Hematopoietic multipotent progenitor cell treated with erythropoietin and hydrocortisone succinate and interleukin-3 and kit ligand, for 17 days (in vitro differentiated cells): ENCODE results near the gene UIMC1.
A peak's percentile ranks its signal among the peaks of the same experiment; 100 is the strongest.
"Not testable (repeated sequence)": the region's sequence is repeated elsewhere in the genome, so short reads cannot be mapped to it uniquely, and the experiment has no call there.

Experiments
- DNase-seq: peaks from one replicate; pipeline ENCODE4 v3.0.0-alpha.2; 2015; ENCODE audit warnings: low spot score

UIMC1 gene

DNA sequence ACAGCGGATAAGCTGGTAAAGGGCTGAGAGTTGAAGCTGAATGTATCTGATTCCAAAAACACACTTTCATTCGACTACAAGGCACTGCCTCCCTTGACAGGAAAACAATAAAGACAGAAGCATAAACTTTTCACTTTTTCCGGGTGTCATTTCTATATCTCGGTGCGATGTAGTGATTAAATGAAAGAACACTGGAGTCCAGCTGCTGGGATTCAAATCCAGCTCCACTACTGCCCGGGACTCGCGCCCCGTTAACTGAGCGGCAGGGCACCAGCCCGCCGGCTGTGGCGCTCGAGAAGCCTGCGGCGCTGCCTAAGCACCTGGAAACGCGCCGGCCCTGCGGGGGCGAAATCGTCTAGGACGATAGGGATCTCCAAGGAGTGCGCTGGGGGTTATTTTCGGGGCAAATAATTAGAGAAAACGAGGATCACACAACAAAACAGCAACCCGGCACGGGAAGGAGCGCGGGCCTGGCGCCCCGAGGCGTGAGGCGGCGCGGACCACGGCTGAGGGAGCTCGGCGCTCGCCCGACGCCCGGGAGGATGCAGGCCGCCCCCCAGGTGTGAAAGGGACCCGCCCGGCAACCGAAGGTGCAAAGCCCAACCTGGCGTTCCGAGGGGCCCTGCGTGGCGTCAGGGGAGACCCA lies 837 bp downstream of the UIMC1 start:
- peak; percentile 89 for DNase-seq

DNA sequence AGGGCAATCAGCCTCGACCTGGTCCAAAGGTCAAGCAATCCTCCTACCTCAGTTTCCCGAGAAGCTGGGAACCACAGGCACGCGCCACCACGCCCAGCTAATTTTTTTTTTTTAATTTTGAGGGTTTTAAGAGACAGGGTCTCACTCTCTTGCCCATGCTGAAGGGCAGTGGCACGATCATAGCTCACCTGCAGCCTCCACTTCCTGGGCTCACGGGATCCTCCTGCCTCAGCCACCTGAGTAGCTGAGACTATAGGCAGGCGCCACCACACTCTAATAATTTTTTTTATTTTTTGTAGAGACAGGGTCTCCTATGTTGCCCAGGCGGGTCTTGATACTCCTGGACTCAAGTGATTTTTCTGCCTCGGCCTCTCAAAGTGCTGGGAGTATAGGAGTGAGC lies 1.6 kb downstream of the UIMC1 start:
- DNase-seq, result peak; percentile 35

DNA sequence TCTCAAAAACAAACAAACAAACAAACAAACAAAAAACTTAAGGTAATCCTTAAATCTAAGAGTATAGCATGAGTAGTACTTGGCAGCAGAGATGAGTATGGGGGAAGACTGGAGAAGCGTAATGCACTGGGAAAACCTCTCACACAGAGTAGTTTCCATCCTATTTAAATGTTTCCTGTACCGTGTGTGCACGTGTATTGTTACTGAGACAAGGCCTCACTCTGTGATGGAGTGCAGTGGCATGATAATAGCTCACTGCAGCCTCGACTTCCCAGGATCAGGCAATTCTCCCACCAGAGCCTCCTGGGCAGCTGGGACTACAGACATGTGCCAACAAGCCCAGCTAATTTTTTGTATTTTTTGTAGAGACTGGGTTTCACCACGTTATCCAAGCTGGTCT lies 2.9 kb downstream of the UIMC1 start:
- DNase-seq, result no peak

DNA sequence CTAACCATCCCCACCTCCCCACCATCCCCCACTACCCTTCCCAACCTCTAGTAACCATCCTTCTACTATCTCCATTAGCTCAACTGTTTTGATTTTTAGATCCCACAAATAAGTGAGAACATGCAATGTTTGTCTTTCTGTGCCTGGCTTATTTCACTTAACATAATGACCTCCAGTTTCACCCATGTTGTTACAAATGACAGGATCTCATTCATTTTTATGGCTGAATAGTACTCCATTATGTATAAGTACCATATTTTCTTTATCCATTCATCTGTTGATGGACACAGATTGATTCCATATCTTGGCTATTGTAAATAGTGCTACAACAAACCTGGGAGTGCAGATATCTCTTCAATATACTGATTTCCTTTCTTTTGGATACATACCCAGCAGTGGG lies 7.1 kb downstream of the UIMC1 start:
- not testable (repeated sequence) for DNase-seq

DNA sequence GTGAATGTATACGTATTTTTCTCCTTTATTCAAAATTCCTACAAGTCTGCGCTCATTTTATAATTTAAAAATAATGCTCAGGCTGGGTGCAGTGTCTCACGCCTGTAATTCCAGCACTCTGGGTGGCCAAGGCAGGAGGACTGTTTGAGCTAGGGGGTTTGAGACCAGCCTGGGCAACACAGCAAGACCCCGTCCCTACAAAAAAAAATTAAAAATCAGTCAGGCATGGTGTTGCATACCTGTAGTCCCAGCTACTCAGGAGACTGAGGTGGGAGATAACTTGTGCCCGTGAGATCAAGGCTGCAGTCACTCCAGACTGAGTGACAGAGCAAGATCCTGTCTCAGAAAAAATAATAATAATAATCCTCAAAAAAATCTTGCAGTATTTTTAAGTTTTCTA lies 7.8 kb downstream of the UIMC1 start:
- DNase-seq, result no peak

DNA sequence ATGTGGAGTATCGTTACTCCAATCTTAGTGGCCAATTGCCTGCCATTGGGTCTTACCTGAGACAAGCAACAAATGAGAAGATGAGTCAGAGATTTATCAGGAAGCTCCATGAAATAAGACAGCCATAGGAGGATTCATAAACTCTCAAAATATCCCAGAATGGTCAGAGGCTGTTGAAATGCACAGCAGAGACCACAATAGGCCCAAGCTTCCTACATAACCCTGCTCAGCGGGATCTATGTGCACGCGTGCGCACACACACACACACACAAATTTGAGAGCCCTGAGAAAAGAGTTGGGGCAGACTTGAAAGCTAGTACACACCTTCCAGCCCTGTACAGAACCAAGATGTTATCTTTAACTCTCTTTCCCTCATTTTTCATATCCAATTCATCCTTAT lies 9.8 kb downstream of the UIMC1 start:
- no peak for DNase-seq

DNA sequence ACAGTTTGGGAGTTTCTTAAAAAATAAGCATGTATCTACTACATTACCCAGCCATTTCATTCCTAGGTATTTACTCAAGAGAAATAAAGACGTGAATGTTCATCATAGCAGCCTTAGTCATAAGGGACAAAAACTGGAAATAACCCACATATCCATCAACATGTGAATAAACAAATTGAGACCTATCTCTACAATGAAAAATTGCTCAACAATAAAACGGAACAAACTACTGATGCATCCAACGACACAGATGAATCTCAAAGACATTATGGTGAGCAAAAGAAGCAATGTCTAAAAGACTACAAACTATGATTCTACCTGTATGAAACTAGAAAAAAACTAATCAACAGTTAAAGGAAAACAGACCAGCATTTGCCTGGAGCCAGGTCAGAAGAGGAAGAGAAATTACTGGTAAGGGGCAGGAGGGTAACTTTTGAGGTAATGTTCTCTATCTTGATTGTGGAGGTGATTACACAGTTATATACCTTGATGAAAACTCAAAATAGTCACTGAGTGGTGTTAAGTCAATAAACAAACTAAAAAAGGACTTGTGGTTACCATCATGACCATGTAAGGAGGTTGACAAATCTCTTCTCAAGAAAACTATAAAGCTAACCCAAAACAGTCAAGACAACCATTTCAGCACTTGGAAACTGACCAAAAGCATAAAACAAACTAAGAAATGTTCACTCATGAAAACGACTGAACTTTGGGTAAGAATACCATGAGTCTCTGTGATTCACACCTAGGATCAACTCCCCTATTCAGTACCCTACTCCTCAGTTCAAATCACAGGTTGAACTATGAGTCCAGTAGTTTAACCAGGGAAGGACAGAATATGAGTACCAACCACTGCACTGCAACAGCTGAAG lies 10.4 kb downstream of the UIMC1 start:
- DNase-seq, result peak; percentile 66

DNA sequence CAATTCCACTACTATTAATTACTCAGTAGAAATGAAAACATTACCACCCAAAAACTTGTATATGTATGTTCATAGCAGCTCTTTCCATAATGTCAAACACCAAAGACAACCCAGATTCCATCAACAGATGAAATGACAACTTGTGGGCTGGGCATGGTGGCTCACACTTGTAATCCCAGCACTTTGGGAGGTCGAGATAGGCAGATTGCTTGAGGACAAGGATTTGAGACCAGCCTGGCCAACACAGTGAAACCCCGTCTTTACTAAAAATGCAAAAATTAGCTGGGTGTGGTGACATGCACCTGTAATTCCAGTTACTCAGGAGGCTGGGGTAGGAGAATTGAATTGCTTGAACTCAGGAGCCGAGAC lies 11.5 kb downstream of the UIMC1 start:
- no peak for DNase-seq

DNA sequence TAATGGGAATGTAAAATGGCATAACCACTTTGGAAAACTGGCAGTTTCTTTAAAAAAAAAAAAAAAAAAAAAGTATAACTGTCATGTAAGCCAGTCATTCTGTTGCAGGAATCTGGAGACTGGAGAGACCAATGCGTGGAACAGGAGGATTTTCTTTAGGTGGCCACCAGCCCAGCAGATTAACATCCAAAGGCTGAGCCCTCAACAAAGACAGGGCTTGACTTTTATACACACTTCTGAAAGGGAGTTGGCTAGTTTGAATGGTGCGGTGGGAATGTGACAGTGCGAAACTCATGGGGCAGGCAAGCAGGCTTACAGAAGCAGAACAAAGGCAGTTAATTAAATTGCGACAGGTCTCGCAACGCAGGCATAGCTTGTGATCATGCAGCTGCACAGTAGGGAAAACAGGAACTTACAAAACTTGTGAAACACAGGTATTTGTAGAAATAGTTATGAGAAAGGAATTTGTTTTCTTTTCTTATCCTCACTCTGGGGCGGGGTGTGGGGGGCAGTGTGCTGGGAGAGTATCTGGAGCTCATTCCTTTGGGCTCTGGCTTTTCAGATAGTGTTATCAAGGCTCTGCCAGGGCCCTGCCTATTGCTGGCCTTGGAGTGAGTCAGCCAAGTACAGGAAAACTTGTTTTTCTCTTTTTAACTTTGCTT lies 12.0 kb downstream of the UIMC1 start:
- DNase-seq, result peak; percentile 84

DNA sequence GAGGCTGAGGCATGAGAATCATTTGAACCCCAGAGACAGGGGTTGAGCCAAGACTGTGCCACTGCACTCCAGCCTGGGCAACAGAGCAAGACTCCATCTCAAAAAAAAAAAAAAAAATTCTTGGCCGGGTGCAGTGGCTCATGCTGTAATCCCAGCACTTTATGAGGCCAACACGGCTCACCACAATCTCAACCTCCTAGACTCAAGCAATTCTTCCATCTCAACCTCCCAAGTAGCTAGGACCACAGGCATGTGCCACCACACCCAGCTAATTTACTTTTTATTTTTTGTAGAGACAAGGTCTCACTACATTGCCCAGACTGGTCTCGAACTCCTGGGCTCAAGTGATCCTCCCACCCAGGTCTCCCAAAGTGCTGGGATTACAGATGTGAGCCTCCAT lies 13.5 kb downstream of the UIMC1 start:
- DNase-seq, result not testable (repeated sequence)

DNA sequence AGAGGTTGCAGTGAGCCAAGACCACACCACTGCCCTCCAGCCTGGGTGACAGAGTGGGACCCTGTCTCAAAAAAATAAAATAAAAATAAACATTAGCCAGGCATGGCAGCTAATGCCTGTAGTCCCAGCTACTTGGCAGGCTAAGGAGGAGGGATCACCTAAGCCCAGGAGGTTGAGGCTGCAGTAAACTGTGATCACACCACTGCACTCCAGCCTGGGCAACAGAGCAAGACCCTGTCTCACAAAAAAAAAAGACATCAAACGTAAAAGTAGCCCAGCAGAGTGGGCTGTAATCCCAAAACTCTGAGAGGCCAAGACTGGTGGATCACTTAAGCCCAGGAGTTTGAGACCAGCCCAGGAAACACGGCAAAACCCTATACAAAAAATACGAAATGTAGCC lies 19.0 kb downstream of the UIMC1 start:
- no peak for DNase-seq

DNA sequence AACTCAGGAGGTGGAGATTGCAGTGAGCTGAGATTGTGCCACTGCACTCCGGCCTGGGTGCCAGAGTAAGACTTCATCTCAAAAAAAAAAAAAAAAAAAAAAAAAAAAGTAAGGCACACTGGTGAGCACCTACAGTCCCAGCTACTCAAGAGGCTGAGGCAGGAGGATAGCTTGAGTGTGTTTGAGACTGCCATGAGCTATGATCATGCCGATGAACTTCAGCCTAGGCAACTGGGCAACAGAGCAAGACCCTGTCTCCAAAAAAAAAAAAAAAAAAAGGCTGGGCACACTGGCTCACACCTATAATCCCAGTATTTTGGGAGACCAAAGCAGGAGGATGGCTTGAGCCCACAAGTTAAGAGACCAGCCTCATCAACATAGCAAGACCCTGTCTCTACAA lies 20.3 kb downstream of the UIMC1 start:
- DNase-seq, result no peak

DNA sequence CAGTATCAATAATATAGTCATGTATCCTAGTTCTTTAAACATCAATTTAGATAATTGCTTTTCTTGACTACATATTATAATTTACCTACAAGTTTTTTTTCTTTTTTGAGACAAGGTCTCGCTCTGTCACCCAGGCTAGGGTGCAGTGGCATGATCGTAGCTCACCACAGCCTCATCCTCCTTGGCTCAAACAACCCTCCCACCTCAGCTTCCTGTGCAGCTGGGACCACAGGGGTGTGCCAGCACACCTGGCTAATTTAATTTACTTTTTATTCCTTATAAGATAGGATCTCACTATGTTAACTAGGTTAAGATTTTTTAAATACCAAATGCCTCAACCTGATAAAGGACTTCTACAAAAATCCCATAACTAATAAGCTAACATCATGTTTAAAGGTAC lies 21.1 kb downstream of the UIMC1 start:
- no peak for DNase-seq

DNA sequence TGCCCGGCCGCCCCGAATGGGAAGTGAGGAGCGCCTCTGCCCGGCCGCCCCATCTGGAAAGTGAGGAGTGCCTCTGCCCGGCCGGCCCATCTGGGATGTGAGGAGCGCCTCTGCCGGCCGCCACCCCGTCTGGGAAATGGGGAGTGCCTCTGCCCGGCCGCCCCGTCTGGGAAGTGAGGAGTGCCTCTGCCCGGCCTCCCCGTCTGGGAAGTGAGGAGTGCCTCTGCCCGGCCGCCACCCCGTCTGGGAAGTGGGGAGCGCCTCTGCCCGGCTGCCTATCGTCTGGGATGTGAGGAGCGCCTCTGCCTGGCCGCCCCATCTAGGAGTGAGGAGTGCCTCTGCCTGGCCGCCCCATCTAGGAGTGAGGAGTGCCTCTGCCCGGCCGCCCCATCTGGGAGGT lies 22.4 kb downstream of the UIMC1 start:
- not testable (repeated sequence) for DNase-seq

DNA sequence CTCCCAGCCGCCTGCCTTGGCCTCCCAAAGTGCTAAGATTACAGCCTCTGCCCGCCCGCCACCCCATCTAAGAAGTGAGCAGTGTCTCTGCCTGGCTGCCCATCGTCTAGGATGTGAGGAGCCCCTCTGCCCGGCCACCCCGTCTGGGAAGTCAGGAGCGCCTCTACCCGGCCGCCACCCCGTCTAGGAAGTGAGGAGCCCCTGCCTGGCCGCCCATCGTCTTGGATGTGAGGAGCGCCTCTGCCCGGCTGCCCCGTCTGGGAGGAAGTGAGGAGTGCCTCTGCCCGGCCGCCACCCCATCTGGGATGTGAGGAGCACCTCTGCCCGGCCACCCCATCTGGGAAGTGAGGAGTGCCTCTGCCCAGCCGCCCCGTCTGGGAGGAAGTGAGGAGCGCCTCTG lies 23.0 kb downstream of the UIMC1 start:
- not testable (repeated sequence) for DNase-seq

DNA sequence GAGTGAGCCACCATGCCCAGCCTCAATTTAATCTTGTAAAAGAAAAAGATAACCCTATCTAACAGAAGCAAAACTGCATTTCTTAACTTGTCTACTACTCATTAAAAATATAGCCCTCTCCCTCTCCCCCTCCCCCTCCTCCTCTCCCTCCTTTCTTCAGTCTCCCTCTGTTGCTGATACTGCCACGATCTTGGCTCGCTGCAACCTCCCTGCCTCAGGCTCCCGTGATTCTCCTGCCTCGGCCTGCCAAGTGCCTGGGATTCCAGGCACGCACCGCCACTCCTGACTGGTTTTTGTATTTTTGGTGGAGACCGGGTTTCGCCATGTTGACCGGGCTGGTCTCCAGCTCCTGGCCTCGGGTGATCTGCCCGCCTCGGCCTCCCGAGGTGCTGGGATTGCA lies 23.5 kb downstream of the UIMC1 start:
- not testable (repeated sequence) for DNase-seq

DNA sequence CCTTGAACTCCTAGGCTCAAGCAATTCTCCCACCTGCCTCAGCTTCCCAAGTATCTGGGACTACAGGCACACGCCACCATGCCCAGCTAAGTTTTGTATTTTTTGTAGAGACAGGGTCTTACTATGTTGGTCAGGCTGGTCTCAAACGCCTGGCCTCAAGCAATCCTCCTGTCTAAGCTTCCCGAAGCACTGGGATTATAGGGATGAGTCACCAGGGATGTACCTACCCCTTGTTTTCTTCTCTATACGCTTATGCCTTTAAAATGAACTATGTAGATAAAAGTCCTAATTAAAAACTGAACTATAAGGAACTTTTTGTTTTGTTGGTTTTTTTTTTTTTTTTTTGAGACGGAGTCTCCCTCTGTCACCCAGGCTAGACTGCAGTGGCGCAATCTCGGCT lies 25.8 kb downstream of the UIMC1 start:
- no peak for DNase-seq

DNA sequence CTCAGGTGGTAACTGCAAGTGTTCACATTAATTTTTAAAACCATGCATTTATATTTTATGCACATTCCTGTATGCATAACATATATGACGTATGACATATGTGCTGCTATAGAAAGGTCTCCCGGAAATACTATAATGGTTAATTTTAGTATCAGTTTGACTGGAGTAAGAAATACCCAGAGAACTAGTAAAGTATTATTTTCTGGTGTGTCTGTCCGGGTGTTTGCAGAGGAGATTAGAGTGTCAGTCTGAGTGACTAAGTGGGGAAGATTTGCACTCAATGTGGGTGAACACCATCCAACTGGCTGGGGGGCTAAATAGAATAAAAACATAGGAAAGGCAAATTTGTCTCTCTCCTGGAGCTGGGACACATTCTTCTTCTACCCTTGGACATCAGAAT lies 26.9 kb downstream of the UIMC1 start:
- DNase-seq, result no peak

DNA sequence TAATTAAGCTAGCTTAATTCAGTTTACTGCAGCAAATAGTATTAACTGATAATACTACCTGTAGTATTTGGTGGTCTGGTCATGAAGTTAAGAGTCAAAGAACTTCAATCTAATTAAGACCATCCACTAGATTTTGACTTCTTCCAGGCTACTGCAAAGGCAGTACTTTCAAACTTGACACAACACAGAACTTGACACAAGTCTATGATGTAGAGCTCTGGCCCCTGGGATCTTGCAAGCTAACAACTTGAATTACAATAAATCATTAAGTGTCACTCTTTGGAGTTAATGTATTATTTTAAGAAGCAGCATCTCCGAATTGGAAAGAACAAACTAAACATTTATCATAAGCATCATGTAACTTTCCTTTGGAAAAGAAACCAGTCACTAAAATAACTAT lies 40.9 kb downstream of the UIMC1 start:
- DNase-seq, result no peak

DNA sequence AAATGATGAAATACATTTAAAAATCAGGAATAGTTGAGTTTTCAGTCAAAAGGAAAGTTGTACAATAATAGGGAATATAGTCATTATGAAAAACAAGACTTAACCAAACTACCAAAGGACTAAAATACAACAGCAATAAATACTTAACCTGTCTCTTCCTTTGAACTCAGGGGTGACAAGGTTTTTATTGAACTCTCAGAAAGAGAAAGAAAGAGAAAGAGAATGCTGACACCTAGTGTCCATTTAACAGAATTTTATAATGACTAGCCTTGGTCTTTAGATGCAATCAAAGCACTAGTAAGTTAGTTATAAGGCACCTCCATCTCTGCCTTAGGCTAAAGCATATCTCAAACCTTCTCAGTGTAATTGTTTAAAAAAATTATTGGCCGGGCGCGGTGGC lies 47.5 kb downstream of the UIMC1 start:
- DNase-seq, result peak; percentile 68

DNA sequence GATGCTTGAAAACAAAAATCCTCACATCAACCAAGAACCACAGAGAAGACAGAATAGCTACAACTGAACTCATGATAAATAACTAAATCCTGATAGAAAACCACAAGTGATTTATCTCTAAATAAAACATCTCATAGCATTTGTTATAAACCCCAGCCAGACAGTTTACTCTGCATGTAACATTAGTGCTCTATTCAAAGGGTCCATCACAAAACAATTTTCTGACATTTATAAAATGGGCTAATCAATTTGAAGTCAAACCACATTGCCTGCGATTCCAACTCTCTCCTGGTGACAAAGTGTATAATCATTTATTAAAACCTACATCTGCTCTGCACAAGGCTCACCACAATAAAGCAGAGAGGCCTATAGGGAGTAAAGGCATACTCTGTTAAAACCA lies 49.8 kb downstream of the UIMC1 start:
- DNase-seq, result no peak

DNA sequence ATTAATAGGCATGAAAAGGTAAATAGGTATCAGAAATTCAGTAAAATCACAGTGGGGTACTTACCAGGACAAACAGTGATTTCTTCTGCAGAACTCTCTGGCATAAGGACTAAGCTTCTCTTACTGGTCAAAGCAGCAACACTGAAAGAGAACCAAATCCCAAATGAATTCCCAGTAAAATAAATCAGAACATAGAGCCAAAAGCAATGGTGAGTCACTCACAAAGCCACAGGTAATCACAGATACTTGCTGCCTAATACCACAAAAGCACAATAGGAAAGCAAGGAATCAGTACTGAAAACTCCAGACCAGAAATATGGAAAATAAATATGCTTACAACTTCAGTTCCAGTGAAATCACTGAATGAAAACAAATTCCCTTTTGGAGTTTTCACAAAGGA lies 50.7 kb downstream of the UIMC1 start:
- DNase-seq, result no peak

DNA sequence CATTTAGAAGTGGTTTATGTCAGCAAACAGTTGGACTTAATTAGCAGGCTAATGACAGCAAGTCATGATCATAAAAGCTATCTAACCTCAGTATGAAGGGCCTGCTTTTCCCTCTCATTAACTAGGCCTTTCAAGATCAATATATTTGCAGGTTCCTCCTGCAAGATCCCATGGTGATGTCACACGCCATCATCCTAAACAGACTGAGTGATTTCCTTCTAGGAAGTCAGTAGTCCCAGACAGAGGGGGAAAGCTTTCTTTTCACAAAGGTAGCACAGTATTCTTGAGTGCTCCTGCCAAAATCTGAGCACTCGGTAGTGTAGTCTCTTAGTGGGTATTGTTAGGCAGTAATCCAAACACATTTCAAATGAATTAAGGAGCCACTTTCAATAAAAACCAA lies 52.5 kb downstream of the UIMC1 start:
- no peak for DNase-seq
